ENCODE measurements around the gene IL1RAPL1.

GRCh38 chrX:28697732-28698131 lies 110.5 kb downstream of the IL1RAPL1 start:
- TF ChIP-seq ZNF274 (IDR thresholded peaks at IDR 0.05; ENCODE audit: low read depth, low read length) (no peak), SUZ12 (IDR thresholded peaks at IDR 0.05; ENCODE audit: extremely low read depth, insufficient read depth, insufficient read length) (no peak)

Data from NT2/D1 (cell line).